Common myeloid progenitor, CD34-positive (primary cell): ENCODE measurements around the gene INSIG1.

Experiments used
- CTCF ChIA-PET: fragments of 350-600 bp; sonication (Branson Sonifier 250); formaldehyde crosslinking; loops from one replicate; lab custom pipeline; 2021; ENCODE audit warnings: antibody characterized with exemption; lab: Charles Lee
- POLR2A ChIA-PET: fragments of 350-600 bp; sonication (Branson Sonifier 250); formaldehyde crosslinking; loops from one replicate; lab custom pipeline; 2021; ENCODE audit warnings: antibody characterized with exemption; lab: Charles Lee
- DNase-seq, 3 donors: peaks; one replicate each; pipeline versions ENCODE4 v3.0.0 to v3.0.0-alpha.2; 2013
- H3K27ac ChIP-seq, 2 experiments: 1 replicate in 1 of 2; 2 replicates in 1 of 2; pipeline ENCODE4 v1.7.0; 2013; ENCODE audit warnings: inconsistent platforms in 2 of 2, low read length in 2 of 2, mild to moderate bottlenecking in 2 of 2, low read depth in 1 of 2, moderate library complexity in 1 of 2; ENCODE audit not compliant: severe bottlenecking in 2 of 2, insufficient read depth in 1 of 2, poor library complexity in 1 of 2
- H3K27me3 ChIP-seq, 5 experiments: replicated peaks in 2 of 5; 1 replicate in 3 of 5; 2 replicates in 2 of 5; pipeline versions ENCODE4 v1.6.1 to v1.7.0; 2013; ENCODE audit warnings: low read length in 4 of 5, mild to moderate bottlenecking in 2 of 5, moderate library complexity in 2 of 5, inconsistent platforms in 1 of 5; ENCODE audit not compliant: insufficient read depth in 5 of 5, control insufficient read depth in 4 of 5
- H3K36me3 ChIP-seq, 4 experiments: 1 replicate in 2 of 4; 2 replicates in 2 of 4; pipeline versions ENCODE4 v1.6.1 to v1.7.0; 2013; ENCODE audit warnings: low read length in 3 of 4, control low read depth in 1 of 4, mild to moderate bottlenecking in 1 of 4; ENCODE audit not compliant: control insufficient read depth in 4 of 4, insufficient read depth in 4 of 4
- H3K4me1 ChIP-seq, 4 experiments: 1 replicate in 3 of 4; 2 replicates in 1 of 4; pipeline versions ENCODE4 v1.6.1 to v1.7.1; 2013; ENCODE audit warnings: low read length in 3 of 4, mild to moderate bottlenecking in 3 of 4, control low read depth in 1 of 4, inconsistent platforms in 1 of 4, moderate library complexity in 1 of 4; ENCODE audit not compliant: control insufficient read depth in 4 of 4, insufficient read depth in 4 of 4; ENCODE audit errors: control extremely low read depth in 1 of 4
- H3K4me3 ChIP-seq, 7 experiments: 1 replicate in 4 of 7; 2 replicates in 3 of 7; pipeline versions ENCODE4 v1.5.1 to v1.7.0; 2013; ENCODE audit warnings: mild to moderate bottlenecking in 7 of 7, low read length in 6 of 7, moderate library complexity in 6 of 7, inconsistent platforms in 2 of 7, low read depth in 2 of 7, control low read depth in 1 of 7; ENCODE audit not compliant: insufficient read depth in 4 of 7, control insufficient read depth in 1 of 7; ENCODE audit errors: extremely low read depth in 1 of 7
- H3K9me3 ChIP-seq, 5 experiments: 1 replicate in 4 of 5; 2 replicates in 1 of 5; pipeline versions ENCODE4 v1.6.1 to v1.7.1; 2013; ENCODE audit warnings: low read length in 4 of 5, mild to moderate bottlenecking in 2 of 5, inconsistent platforms in 1 of 5, low read depth in 1 of 5, moderate library complexity in 1 of 5; ENCODE audit not compliant: control insufficient read depth in 4 of 5, insufficient read depth in 2 of 5; ENCODE audit errors: control extremely low read depth in 1 of 5
- WGBS: methylation state at CpG from one replicate; pipeline ENCODE4 v1.1.5; 2013; ENCODE audit not compliant: insufficient coverage; 5-methylcytosine and 5-hydroxymethylcytosine counted together

INSIG1 gene

DNA sequence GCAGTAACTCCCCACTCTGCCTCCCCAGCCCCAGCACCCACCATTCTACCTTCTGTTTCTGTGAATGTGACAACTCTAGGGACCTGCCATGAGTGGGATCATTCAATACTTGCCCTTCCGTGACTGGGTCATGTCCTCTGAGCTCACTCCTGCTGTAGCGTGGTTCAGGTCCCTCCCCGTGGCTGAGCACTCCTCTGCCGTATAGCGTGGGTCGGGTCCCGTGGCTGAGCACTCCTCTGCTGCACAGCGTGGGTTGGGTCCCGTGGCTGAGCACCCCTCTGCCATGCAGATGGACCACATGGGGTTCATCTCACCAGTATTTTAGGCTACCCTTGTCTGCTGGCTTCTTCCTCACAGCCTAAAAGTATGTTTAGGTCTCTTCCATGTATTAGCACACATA, 43.0 kb downstream of the INSIG1 start:
- H3K27ac ChIP-seq: no peak overlapping the region
- H3K4me1 ChIP-seq: peaks cover 0 to 21% (median 19%) of the 10 kb centered on the region in 4 experiments
- no peak overlapping the region for H3K4me3 ChIP-seq
- peaks cover 0 to 19% (median 2%) of the 10 kb centered on the region in 5 experiments for H3K27me3 ChIP-seq
- no peaks in the 10 kb centered on the region for H3K36me3 ChIP-seq
- DNase-seq: no peak
- ChIA-PET POLR2A (no interaction called here), CTCF (no interaction called here)
- 98% methylated on average over 9 of the region's 9 CpGs for WGBS
- no peaks in the 10 kb centered on the region for H3K9me3 ChIP-seq

DNA sequence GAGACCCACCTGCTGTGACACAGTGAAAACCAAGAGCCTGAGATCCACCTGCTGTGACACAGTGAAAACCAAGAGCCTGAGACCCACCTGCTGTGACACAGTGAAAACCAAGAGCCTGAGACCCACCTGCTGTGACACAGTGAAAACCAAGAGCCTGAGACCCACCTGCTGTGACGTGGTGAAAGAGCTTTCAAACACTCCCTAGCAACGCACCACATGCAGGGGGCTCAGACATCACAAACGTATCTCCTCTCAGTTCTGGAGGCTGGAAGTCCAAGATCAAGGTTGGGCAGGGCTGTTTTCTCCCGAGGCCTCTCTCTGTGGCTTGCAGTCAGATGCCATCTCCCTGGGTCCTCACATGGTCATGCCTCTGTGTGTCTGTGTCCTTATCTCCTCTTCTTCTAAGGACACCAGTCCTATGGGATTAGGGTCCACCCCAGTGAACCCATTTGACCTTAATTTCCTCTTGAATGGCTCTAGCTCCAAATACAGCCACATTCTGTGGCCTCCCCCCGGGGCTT, 43.8 kb downstream of the INSIG1 start:
- Histone ChIP-seq H3K4me1 (peaks cover 0 to 21% (median 19%) of the 10 kb centered on the region in 4 experiments), H3K4me3 (no peak overlapping the region), H3K36me3 (no peaks in the 10 kb centered on the region), H3K9me3 (no peaks in the 10 kb centered on the region), H3K27me3 (peaks cover 0 to 15% (median 2%) of the 10 kb centered on the region in 5 experiments), H3K27ac (no peak overlapping the region)
- DNase-seq: peak in 2 of 3 donors; percentile 29 to 36
- WGBS: 82% methylated on average over 5 of the region's 5 CpGs
- CTCF ChIA-PET: no interaction called here
- POLR2A ChIA-PET: no interaction called here

DNA sequence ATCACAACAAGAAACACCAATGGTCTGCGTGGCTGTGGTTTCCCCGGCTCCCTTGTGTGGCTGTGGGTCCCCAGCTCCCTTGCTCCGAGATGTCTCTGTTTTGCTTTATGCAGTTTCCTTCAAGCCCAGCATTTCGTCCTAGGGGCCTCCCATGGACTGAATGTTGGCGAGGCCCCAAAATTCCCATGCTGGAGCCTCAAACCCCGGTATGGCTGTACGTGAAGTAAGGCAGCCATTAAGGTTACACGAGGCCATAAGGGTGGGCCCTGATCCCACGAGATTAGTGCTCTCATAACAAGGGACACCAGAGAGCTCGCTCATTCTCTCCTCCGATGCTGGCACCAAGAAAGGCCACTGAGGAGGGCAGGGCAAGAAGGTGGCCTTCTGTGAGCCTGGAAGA, 44.6 kb downstream of the INSIG1 start:
- 92% methylated on average over 10 of the region's 11 CpGs for WGBS
- Histone ChIP-seq H3K27ac (no peak overlapping the region), H3K9me3 (no peaks in the 10 kb centered on the region), H3K27me3 (peaks cover 0 to 12% (median 2%) of the 10 kb centered on the region in 5 experiments), H3K4me1 (peaks cover 0 to 21% (median 19%) of the 10 kb centered on the region in 4 experiments), H3K36me3 (no peaks in the 10 kb centered on the region), H3K4me3 (no peak overlapping the region)
- ChIA-PET CTCF (interaction anchor here (0.7 to 1.8 kb wide), 9 partner anchors 11 to 463 kb away, joined by 3 to 4 read pairs (median 3); no protein-coding TSS in a partner anchor), POLR2A (no interaction called here)
- DNase-seq: no peak

DNA sequence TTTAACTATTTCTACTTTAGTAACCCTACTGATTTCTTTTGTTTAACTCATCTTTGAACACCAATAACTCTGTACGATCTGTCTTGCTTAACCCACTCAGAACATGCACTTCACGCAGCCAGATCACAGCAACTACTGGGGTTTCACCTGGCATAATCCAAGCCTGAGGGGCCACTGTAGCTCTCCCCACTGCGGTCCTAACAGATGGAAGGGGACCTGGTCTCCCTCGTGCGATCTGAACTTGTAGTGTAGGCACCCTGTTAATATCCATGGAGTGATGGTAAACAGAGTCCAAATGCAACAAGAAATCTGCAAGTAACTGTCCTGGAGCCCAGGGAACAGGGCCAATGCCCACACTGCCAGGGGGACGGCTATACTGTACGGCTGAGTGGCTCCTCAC, 45.5 kb downstream of the INSIG1 start:
- CTCF ChIA-PET: interaction anchor here (0.8 to 1.8 kb wide), 9 partner anchors 12 to 462 kb away, joined by 3 to 7 read pairs (median 3); no protein-coding TSS in a partner anchor
- 87% methylated on average over 7 of the region's 7 CpGs for WGBS
- peaks cover 0 to 21% (median 19%) of the 10 kb centered on the region in 4 experiments for H3K4me1 ChIP-seq
- no peaks in the 10 kb centered on the region for H3K36me3 ChIP-seq
- H3K27ac ChIP-seq: no peak overlapping the region
- no peak for DNase-seq
- peaks cover 0 to 12% (median 2%) of the 10 kb centered on the region in 5 experiments for H3K27me3 ChIP-seq
- H3K9me3 ChIP-seq: no peaks in the 10 kb centered on the region
- POLR2A ChIA-PET: no interaction called here
- H3K4me3 ChIP-seq: no peak overlapping the region

DNA sequence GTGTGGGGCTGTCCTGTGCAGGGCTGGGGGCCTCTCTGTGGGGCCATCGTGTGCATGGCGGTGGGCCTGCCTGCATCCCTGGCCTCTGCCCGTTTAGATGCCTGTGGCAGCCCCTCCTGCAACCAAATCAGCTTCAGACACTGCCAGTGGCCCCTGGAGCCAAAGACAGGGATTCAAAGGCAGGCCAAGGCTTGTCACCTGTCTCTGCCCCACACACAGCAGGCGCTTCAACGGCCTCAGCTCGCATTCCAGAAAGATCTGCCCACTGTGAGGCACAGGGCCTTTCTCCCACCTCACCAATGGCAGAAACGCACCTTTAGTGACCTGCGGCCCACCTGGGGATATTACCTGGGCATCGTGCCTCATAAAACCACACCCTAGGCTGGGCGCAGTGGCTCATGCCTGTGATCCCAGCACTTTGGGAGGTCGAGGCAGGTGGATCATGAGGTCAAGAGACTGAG, 46.0 kb downstream of the INSIG1 start:
- Histone ChIP-seq H3K36me3 (no peaks in the 10 kb centered on the region), H3K4me1 (peaks cover 0 to 16% (median 15%) of the 10 kb centered on the region in 4 experiments), H3K9me3 (no peaks in the 10 kb centered on the region), H3K4me3 (no peak overlapping the region), H3K27me3 (peaks cover 0 to 13% (median 2%) of the 10 kb centered on the region in 5 experiments), H3K27ac (no peak overlapping the region)
- ChIA-PET CTCF (interaction anchor here (1.0 to 2.1 kb wide), 10 partner anchors 12 to 416 kb away, joined by 3 to 17 read pairs (median 7); no protein-coding TSS in a partner anchor), POLR2A (no interaction called here)
- no peak for DNase-seq
- 96% methylated on average over 10 of the region's 11 CpGs for WGBS

DNA sequence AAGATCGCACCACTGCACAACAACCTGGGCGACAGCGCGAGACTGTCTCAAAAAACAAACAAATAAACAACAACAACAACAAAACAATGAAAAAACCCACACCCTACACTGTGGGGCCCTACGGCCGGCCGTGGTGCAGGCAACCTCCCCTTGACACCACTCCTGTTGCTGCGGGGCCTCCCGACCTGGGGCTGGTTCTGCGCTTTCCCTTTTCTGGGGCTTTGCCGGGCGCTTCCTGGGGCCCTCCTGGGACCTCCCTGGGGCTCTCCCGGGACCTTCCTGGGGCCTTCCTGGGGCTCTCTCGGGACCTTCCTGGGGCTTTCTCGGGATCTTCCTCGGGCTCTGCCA, 46.6 kb downstream of the INSIG1 start:
- Histone ChIP-seq H3K9me3 (no peaks in the 10 kb centered on the region), H3K4me1 (peaks cover 0 to 12% (median 10%) of the 10 kb centered on the region in 4 experiments), H3K27me3 (peaks cover 0 to 17% (median 2%) of the 10 kb centered on the region in 5 experiments), H3K36me3 (no peaks in the 10 kb centered on the region), H3K27ac (no peak overlapping the region), H3K4me3 (peak overlapping the region in 4 of 7 experiments; percentile 54 to 72 (median 64))
- no peak for DNase-seq
- CTCF ChIA-PET: interaction anchor here (0.7 to 2.1 kb wide), 24 partner anchors 12 to 417 kb away, joined by 3 to 17 read pairs (median 5); no protein-coding TSS in a partner anchor
- POLR2A ChIA-PET: interaction anchor here (1.2 kb wide), 1 partner anchor 48 kb away, joined by 4 read pairs; no protein-coding TSS in a partner anchor
- WGBS: 43% methylated on average over 16 of the region's 16 CpGs
